Hepatocyte (in vitro differentiated cells): ENCODE data around the gene TCOF1. TPM values are rescaled to one million over a fixed set of nuclear protein-coding genes. Genes with fewer than 3 reads are reported as not detected.

Experiments
- DNase-seq: peaks from one replicate; pipeline ENCODE4 v3.0.0-alpha.2; 2016; ENCODE audit warnings: low spot score
- H2AFZ ChIP-seq: fragments of 200-600 bp; sonication (generic); 2 replicates; pipeline ENCODE4 v1.6.0; 2016; ENCODE audit warnings: antibody characterized with exemption, mild to moderate bottlenecking
- H3K27ac ChIP-seq: fragments of 200-600 bp; sonication (generic); 2 replicates; pipeline ENCODE4 v1.5.1; 2016; ENCODE audit warnings: mild to moderate bottlenecking
- H3K27me3 ChIP-seq: fragments of 200-600 bp; sonication (generic); 2 replicates; pipeline ENCODE4 v1.6.1; 2016
- H3K36me3 ChIP-seq: fragments of 200-600 bp; sonication (generic); replicated peaks from 2 replicates; pipeline ENCODE4 v1.5.1; 2016; ENCODE audit warnings: low read depth; ENCODE audit not compliant: insufficient read depth
- H3K4me1 ChIP-seq: fragments of 200-600 bp; sonication (generic); 2 replicates; pipeline ENCODE4 v1.5.1; 2016; ENCODE audit warnings: mild to moderate bottlenecking, moderate library complexity; ENCODE audit not compliant: insufficient read depth
- H3K4me2 ChIP-seq: fragments of 200-600 bp; sonication (generic); 2 replicates; pipeline ENCODE4 v1.6.0; 2016
- H3K4me3 ChIP-seq: fragments of 200-600 bp; sonication (generic); 2 replicates; pipeline ENCODE4 v1.5.1; 2016; ENCODE audit warnings: mild to moderate bottlenecking
- H3K79me2 ChIP-seq: fragments of 200-600 bp; sonication (generic); 2 replicates; pipeline ENCODE4 v1.6.0; 2017; ENCODE audit warnings: mild to moderate bottlenecking
- H3K9me2 ChIP-seq: fragments of 200-600 bp; sonication (generic); replicated peaks from 2 replicates; pipeline ENCODE4 v1.6.0; 2017; ENCODE audit warnings: mild to moderate bottlenecking; ENCODE audit not compliant: insufficient read depth
- H3K9me3 ChIP-seq: fragments of 200-600 bp; sonication (generic); 2 replicates; pipeline ENCODE4 v1.5.1; 2016; ENCODE audit warnings: low read depth, mild to moderate bottlenecking
- H4K20me1 ChIP-seq: fragments of 200-600 bp; sonication (generic); 2 replicates; pipeline ENCODE4 v1.6.0; 2016; ENCODE audit warnings: mild to moderate bottlenecking; ENCODE audit not compliant: insufficient read depth, poor library complexity, severe bottlenecking
- EZH2 ChIP-seq: fragments of 200-600 bp; sonication (generic); IDR thresholded peaks from 2 replicates; pipeline ENCODE4 v1.6.1; 2016; ENCODE audit warnings: antibody characterized with exemption, mild to moderate bottlenecking, borderline replicate concordance
- EZH2phosphoT487 ChIP-seq: fragments of 200-600 bp; sonication (generic); IDR thresholded peaks from one replicate; pipeline ENCODE4 v1.6.1; 2018; ENCODE audit warnings: antibody characterized with exemption, mild to moderate bottlenecking, low read depth, moderate library complexity; ENCODE audit not compliant: unreplicated experiment, severe bottlenecking
- WGBS: methylation state at CpG from one replicate; pipeline ENCODE4 v1.1.6; 2016; ENCODE audit warnings: low lambda C conversion rate; ENCODE audit errors: missing lambda C conversion rate; 5-methylcytosine and 5-hydroxymethylcytosine counted together
- polyA plus RNA-seq: library from polyadenylated mRNA; unstranded; fragments of >200 nt; fragmentation: Nextera tagmentation; extraction: Ambion mirVana; gene quantifications from 2 replicates; pipeline ENCODE4 v1.2.1, GENCODE V29; 2016
- total RNA-seq: library from RNA; depleted of rRNA; stranded (reverse); fragments of >200 nt; gene quantifications from 2 replicates; pipeline ENCODE4 v1.2.3, GENCODE V29; 2014
- TF ChIP-seq, protein P1 (sequence below): fragments of 200-600 bp; sonication (generic); IDR thresholded peaks from 2 replicates; pipeline ENCODE4 v1.5.1; 2016; ENCODE audit warnings: antibody characterized with exemption, mild to moderate bottlenecking; ENCODE audit not compliant: poor library complexity

TCOF1 gene
- total and polyA plus RNA-seq, 2 experiments from 2014 or later = 19.9 to 24.0 TPM

DNA sequence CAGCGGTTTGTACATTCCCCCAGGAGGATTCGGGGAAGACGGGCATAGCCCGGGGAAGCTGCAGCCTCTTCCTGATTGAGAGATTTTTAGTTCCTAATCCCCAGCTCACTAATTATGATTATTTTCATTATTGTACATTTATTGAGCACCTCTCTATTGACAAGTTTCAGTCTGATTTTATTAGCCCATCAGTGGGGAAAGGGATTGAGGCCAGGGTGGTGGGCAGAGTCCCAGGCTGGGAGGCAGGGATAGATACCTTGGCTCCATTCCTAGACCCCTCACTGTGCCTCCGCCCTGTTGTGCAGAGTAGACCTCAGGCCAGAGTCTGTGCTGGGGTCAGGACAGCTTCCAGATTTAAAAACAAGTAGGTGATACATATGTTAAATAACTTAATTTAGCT is 27.2 kb downstream of the TCOF1 start:
- Histone ChIP-seq H3K27me3 (no peaks in the 10 kb centered on the region), H3K9me2 (no peaks in the 10 kb centered on the region), H3K27ac (no peak overlapping the region), H4K20me1 (no peaks in the 10 kb centered on the region), H3K9me3 (no peaks in the 10 kb centered on the region), H3K4me2 (no peak overlapping the region), H3K79me2 (no peaks in the 10 kb centered on the region), H3K4me3 (no peak overlapping the region), H3K36me3 (no peaks in the 10 kb centered on the region), H2AFZ (no peak overlapping the region), H3K4me1 (no peaks in the 10 kb centered on the region)
- DNase-seq = no peak
- 85% methylated on average over 5 of the region's 5 CpGs for WGBS
- TF ChIP-seq EZH2 = no peak
- no peak for TF ChIP-seq EZH2phosphoT487
- TF ChIP-seq, protein P1, sequence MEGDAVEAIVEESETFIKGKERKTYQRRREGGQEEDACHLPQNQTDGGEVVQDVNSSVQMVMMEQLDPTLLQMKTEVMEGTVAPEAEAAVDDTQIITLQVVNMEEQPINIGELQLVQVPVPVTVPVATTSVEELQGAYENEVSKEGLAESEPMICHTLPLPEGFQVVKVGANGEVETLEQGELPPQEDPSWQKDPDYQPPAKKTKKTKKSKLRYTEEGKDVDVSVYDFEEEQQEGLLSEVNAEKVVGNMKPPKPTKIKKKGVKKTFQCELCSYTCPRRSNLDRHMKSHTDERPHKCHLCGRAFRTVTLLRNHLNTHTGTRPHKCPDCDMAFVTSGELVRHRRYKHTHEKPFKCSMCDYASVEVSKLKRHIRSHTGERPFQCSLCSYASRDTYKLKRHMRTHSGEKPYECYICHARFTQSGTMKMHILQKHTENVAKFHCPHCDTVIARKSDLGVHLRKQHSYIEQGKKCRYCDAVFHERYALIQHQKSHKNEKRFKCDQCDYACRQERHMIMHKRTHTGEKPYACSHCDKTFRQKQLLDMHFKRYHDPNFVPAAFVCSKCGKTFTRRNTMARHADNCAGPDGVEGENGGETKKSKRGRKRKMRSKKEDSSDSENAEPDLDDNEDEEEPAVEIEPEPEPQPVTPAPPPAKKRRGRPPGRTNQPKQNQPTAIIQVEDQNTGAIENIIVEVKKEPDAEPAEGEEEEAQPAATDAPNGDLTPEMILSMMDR = no peak

GRCh38 chr5:150386024-150386855 is 28.7 kb downstream of the TCOF1 start:
- Histone ChIP-seq H3K27me3 (no peaks in the 10 kb centered on the region), H2AFZ (no peak overlapping the region), H3K4me3 (no peak overlapping the region), H3K4me1 (no peaks in the 10 kb centered on the region), H3K9me3 (no peaks in the 10 kb centered on the region), H3K9me2 (no peaks in the 10 kb centered on the region), H3K79me2 (no peaks in the 10 kb centered on the region), H4K20me1 (no peaks in the 10 kb centered on the region), H3K27ac (no peak overlapping the region), H3K4me2 (no peak overlapping the region), H3K36me3 (no peaks in the 10 kb centered on the region)
- TF ChIP-seq, protein P1 = no peak
- TF ChIP-seq EZH2phosphoT487 = no peak
- TF ChIP-seq EZH2 = no peak
- DNase-seq = no peak
- 88% methylated on average over 14 of the region's 15 CpGs for WGBS

DNA sequence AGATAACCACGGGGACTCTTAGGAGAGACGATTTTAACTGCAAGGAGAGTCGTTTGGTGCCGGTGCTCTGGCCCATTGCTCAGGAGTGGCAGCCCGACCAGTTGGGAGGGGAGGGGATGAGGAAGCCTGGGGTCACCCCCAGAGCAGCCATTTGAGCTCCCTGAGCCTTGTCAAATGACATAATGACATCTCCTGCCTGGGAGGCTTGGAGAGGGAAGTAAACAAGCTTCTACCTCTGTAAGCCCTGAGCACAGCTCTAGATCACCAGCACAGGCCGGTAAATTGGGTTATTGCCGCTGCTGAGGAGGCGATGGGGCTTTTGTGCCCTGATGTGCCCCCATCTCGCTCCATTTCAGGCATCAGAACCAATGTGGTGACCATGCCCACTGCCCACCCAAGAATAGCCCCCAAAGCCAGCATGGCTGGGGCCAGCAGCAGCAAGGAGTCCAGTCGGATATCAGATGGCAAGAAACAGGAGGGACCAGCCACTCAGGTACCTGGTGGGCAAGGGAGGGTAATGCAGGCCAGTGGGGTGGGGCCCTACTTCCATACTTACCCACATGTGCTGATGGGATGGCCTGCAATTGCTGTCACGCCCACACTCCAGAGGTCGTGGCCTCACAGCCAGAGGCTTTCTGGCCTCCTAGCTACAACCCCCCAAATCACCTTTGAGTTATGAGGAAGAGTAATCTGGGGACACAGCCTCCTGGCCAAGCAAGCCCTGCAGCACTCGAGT is 32.2 kb downstream of the TCOF1 start:
- Histone ChIP-seq H2AFZ (no peak overlapping the region), H3K36me3 (no peaks in the 10 kb centered on the region), H3K9me3 (no peaks in the 10 kb centered on the region), H3K4me3 (no peak overlapping the region), H4K20me1 (no peaks in the 10 kb centered on the region), H3K27ac (no peak overlapping the region), H3K4me2 (no peak overlapping the region), H3K4me1 (no peaks in the 10 kb centered on the region), H3K9me2 (no peaks in the 10 kb centered on the region), H3K27me3 (no peaks in the 10 kb centered on the region), H3K79me2 (no peaks in the 10 kb centered on the region)
- TF ChIP-seq, protein P1 = no peak
- TF ChIP-seq EZH2 (no peak), EZH2phosphoT487 (no peak)
- DNase-seq = no peak
- WGBS = 75% methylated on average over 13 of the region's 13 CpGs
